Smooth muscle cell (in vitro differentiated cells): ENCODE results near the gene TCFL5. TPM values are rescaled to one million over a fixed set of nuclear protein-coding genes. Genes with fewer than 3 reads are reported as not detected.
A peak's percentile ranks its signal among the peaks of the same experiment; 100 is the strongest.

Experiments
- DNase-seq: peaks from one replicate; lab custom pipeline; 2025; ENCODE audit not compliant: unreplicated experiment; lab: John Stamatoyannopoulos, UW
- H2AFZ ChIP-seq: fragments of 200-600 bp; sonication (generic); 2 replicates; pipeline ENCODE4 v1.6.0; 2016; ENCODE audit warnings: antibody characterized with exemption, low read depth, mild to moderate bottlenecking
- H3F3A ChIP-seq: fragments of 200-600 bp; sonication (generic); 2 replicates; pipeline ENCODE4 v1.6.0; 2017; ENCODE audit warnings: antibody characterized with exemption, low read depth
- H3K27ac ChIP-seq: fragments of 200-600 bp; sonication (generic); 2 replicates; pipeline ENCODE4 v1.5.1; 2016; ENCODE audit warnings: low read depth, mild to moderate bottlenecking
- H3K27me3 ChIP-seq: fragments of 200-600 bp; sonication (generic); 2 replicates; pipeline ENCODE4 v1.6.1; 2016; ENCODE audit warnings: low read depth, mild to moderate bottlenecking
- H3K36me3 ChIP-seq: fragments of 200-600 bp; sonication (generic); 2 replicates; pipeline ENCODE4 v1.5.1; 2016; ENCODE audit warnings: low read depth
- H3K4me1 ChIP-seq: fragments of 200-600 bp; sonication (generic); 2 replicates; pipeline ENCODE4 v1.5.1; 2016; ENCODE audit warnings: low read depth
- H3K4me2 ChIP-seq: fragments of 200-600 bp; sonication (generic); 2 replicates; pipeline ENCODE4 v1.6.0; 2016; ENCODE audit warnings: mild to moderate bottlenecking
- H3K4me3 ChIP-seq: fragments of 200-600 bp; sonication (generic); 2 replicates; pipeline ENCODE4 v1.5.1; 2016; ENCODE audit warnings: mild to moderate bottlenecking
- H3K79me2 ChIP-seq: fragments of 200-600 bp; sonication (generic); 2 replicates; pipeline ENCODE4 v1.6.0; 2016; ENCODE audit warnings: low read depth, mild to moderate bottlenecking
- H3K9ac ChIP-seq: fragments of 200-600 bp; sonication (generic); 2 replicates; pipeline ENCODE4 v1.6.0; 2016; ENCODE audit warnings: low read depth
- H3K9me3 ChIP-seq: fragments of 200-600 bp; sonication (generic); replicated peaks from 2 replicates; pipeline ENCODE4 v1.5.1; 2016; ENCODE audit warnings: low read depth
- H4K20me1 ChIP-seq: fragments of 200-600 bp; sonication (generic); 2 replicates; pipeline ENCODE4 v1.6.0; 2016; ENCODE audit warnings: low read depth
- CTCF ChIP-seq: fragments of 200-600 bp; sonication (generic); IDR thresholded peaks from 2 replicates; pipeline ENCODE4 v1.5.1; 2017; ENCODE audit warnings: borderline replicate concordance, mild to moderate bottlenecking, antibody characterized with exemption; ENCODE audit not compliant: insufficient read depth, poor library complexity, severe bottlenecking
- WGBS: methylation state at CpG from one replicate; pipeline ENCODE4 v1.1.7; 2016; ENCODE audit warnings: low lambda C conversion rate; 5-methylcytosine and 5-hydroxymethylcytosine counted together
- polyA plus RNA-seq: library from polyadenylated mRNA; unstranded; fragments of >200 nt; fragmentation: Nextera tagmentation; extraction: Ambion mirVana; gene quantifications from 2 replicates; pipeline ENCODE4 v1.2.1, GENCODE V29; 2016
- total RNA-seq: library from RNA; depleted of rRNA; stranded (reverse); fragments of >200 nt; gene quantifications from 2 replicates; pipeline ENCODE4 v1.2.3, GENCODE V29; 2014

TCFL5 gene
- total and polyA plus RNA-seq, 2 experiments from 2014 or later: 9.5 to 12.5 TPM

- H4K20me1 ChIP-seq: no peaks in the 10 kb centered on the region
- no peaks in the 10 kb centered on the region for H3K79me2 ChIP-seq
- peaks cover 13% of the 10 kb centered on the region for H3F3A ChIP-seq
- no peak for TF ChIP-seq CTCF
- H3K4me3 ChIP-seq: no peak overlapping the region
- WGBS: 81% methylated on average over 16 of the region's 16 CpGs
- H3K27ac ChIP-seq: no peak overlapping the region
- H3K36me3 ChIP-seq: no peaks in the 10 kb centered on the region
- no peak for DNase-seq
- no peak overlapping the region for H3K9ac ChIP-seq
- H3K4me2 ChIP-seq: peak overlapping the region; percentile 99
- no peak overlapping the region for H2AFZ ChIP-seq
- no peaks in the 10 kb centered on the region for H3K27me3 ChIP-seq
- H3K4me1 ChIP-seq: peaks cover 37% of the 10 kb centered on the region
- H3K9me3 ChIP-seq: no peaks in the 10 kb centered on the region
Measured at GRCh38 chr20:62819494-62820174, 42.0 kb downstream of the TCFL5 start.

- H2AFZ ChIP-seq: no peak overlapping the region
- 42% methylated on average over 18 of the region's 25 CpGs for WGBS
- H3K36me3 ChIP-seq: no peaks in the 10 kb centered on the region
- H3K79me2 ChIP-seq: no peaks in the 10 kb centered on the region
- H3K9ac ChIP-seq: no peak overlapping the region
- no peaks in the 10 kb centered on the region for H3K9me3 ChIP-seq
- H3K4me2 ChIP-seq: peak overlapping the region; percentile 99
- H4K20me1 ChIP-seq: no peaks in the 10 kb centered on the region
- H3K4me1 ChIP-seq: peaks cover 35% of the 10 kb centered on the region
- no peak overlapping the region for H3K27ac ChIP-seq
- H3F3A ChIP-seq: peaks cover 13% of the 10 kb centered on the region
- no peaks in the 10 kb centered on the region for H3K27me3 ChIP-seq
- no peak overlapping the region for H3K4me3 ChIP-seq
- peak; percentile 53 for DNase-seq
- no peak for TF ChIP-seq CTCF
Measured at GRCh38 chr20:62818592-62819493, 42.8 kb downstream of the TCFL5 start.

GRCh38 chr20:62817975-62818591, 43.5 kb downstream of the TCFL5 start:
- H3K27ac ChIP-seq: no peak overlapping the region
- 82% methylated on average over 12 of the region's 12 CpGs for WGBS
- no peak for TF ChIP-seq CTCF

More at GRCh38 chr20:62817975-62818591, 43.5 kb downstream of the TCFL5 start:
- no peaks in the 10 kb centered on the region for H4K20me1 ChIP-seq
- no peak for DNase-seq
- H3K9ac ChIP-seq: no peak overlapping the region
- peaks cover 35% of the 10 kb centered on the region for H3K4me1 ChIP-seq
- H3K36me3 ChIP-seq: no peaks in the 10 kb centered on the region
- no peak overlapping the region for H2AFZ ChIP-seq
- H3K79me2 ChIP-seq: no peaks in the 10 kb centered on the region
- H3K4me3 ChIP-seq: no peak overlapping the region
- peaks cover 13% of the 10 kb centered on the region for H3F3A ChIP-seq
- H3K27me3 ChIP-seq: no peaks in the 10 kb centered on the region
- H3K4me2 ChIP-seq: peak overlapping the region; percentile 99
- no peaks in the 10 kb centered on the region for H3K9me3 ChIP-seq
